ENCODE measurements around the gene RPP14. TPM values are rescaled to one million over a fixed set of nuclear protein-coding genes. Genes with fewer than 3 reads are reported as not detected.
"Not testable (repeated sequence)": the region's sequence is repeated elsewhere in the genome, so short reads cannot be mapped to it uniquely, and the experiment has no call there.

Gene RPP14
- total RNA-seq, 1 donor from 2014 or later = 14.2 TPM

GRCh38 chr3:58260733-58261132 is 45.3 kb upstream of the RPP14 start:
- Mint-ChIP-seq H3K27ac (ENCODE audit: unreplicated experiment) (peak overlapping the region; percentile 41), H3K36me3 (ENCODE audit: low read depth) (peaks cover 12% of the 10 kb centered on the region), H3K27me3 (ENCODE audit: low read depth) (no peaks in the 10 kb centered on the region), H3K9me3 (ENCODE audit: low read depth) (no peaks in the 10 kb centered on the region), H3K4me3 (ENCODE audit: unreplicated experiment) (no peak overlapping the region), H3K4me1 (ENCODE audit: low read depth) (no peaks in the 10 kb centered on the region)
- TF ChIP-seq CTCF (IDR thresholded peaks at IDR 0.05) = no peak
- DNase-seq (ENCODE audit: low spot score) = no peak

- Mint-ChIP-seq H3K4me1 (ENCODE audit: low read depth) (no peaks in the 10 kb centered on the region), H3K36me3 (ENCODE audit: low read depth) (peaks cover 12% of the 10 kb centered on the region), H3K27me3 (ENCODE audit: low read depth) (no peaks in the 10 kb centered on the region), H3K27ac (ENCODE audit: unreplicated experiment) (no peak overlapping the region), H3K4me3 (ENCODE audit: unreplicated experiment) (no peak overlapping the region), H3K9me3 (ENCODE audit: low read depth) (no peaks in the 10 kb centered on the region)
- no peak for TF ChIP-seq CTCF (IDR thresholded peaks at IDR 0.05)
- no peak for DNase-seq (ENCODE audit: low spot score)
Measured at GRCh38 chr3:58261954-58262666, 43.9 kb upstream of the RPP14 start.

GRCh38 chr3:58266577-58266976 is 39.5 kb upstream of the RPP14 start:
- Mint-ChIP-seq H3K4me1 (ENCODE audit: low read depth) (no peaks in the 10 kb centered on the region), H3K9me3 (ENCODE audit: low read depth) (no peaks in the 10 kb centered on the region), H3K36me3 (ENCODE audit: low read depth) (peaks cover 9% of the 10 kb centered on the region), H3K27me3 (ENCODE audit: low read depth) (no peaks in the 10 kb centered on the region), H3K4me3 (ENCODE audit: unreplicated experiment) (no peak overlapping the region), H3K27ac (ENCODE audit: unreplicated experiment) (no peak overlapping the region)
- TF ChIP-seq CTCF (IDR thresholded peaks at IDR 0.05) = no peak
- no peak for DNase-seq (ENCODE audit: low spot score)

- H3K27ac Mint-ChIP-seq (ENCODE audit: unreplicated experiment); H3K4me1 Mint-ChIP-seq (ENCODE audit: low read depth); H3K9me3 Mint-ChIP-seq (ENCODE audit: low read depth); DNase-seq (ENCODE audit: low spot score); H3K4me3 Mint-ChIP-seq (ENCODE audit: unreplicated experiment); H3K27me3 Mint-ChIP-seq (ENCODE audit: low read depth): not testable (repeated sequence)
- H3K36me3 Mint-ChIP-seq (ENCODE audit: low read depth) = peaks cover 11% of the 10 kb centered on the region
Measured at GRCh38 chr3:58267543-58267942, 38.5 kb upstream of the RPP14 start.

GRCh38 chr3:58269356-58269755 is 36.7 kb upstream of the RPP14 start:
- H3K9me3 Mint-ChIP-seq (ENCODE audit: low read depth) = no peaks in the 10 kb centered on the region
- H3K27ac Mint-ChIP-seq (ENCODE audit: unreplicated experiment) = no peak overlapping the region
- H3K27me3 Mint-ChIP-seq (ENCODE audit: low read depth) = no peaks in the 10 kb centered on the region
- no peak overlapping the region for H3K4me3 Mint-ChIP-seq (ENCODE audit: unreplicated experiment)
- peaks cover 8% of the 10 kb centered on the region for H3K36me3 Mint-ChIP-seq (ENCODE audit: low read depth)
- DNase-seq (ENCODE audit: low spot score) = no peak
- no peak for TF ChIP-seq CTCF (IDR thresholded peaks at IDR 0.05)
- H3K4me1 Mint-ChIP-seq (ENCODE audit: low read depth) = peaks cover 12% of the 10 kb centered on the region

GRCh38 chr3:58270485-58270884 is 35.6 kb upstream of the RPP14 start:
- no peak overlapping the region for H3K27ac Mint-ChIP-seq (ENCODE audit: unreplicated experiment)
- TF ChIP-seq CTCF (IDR thresholded peaks at IDR 0.05) = no peak
- H3K27me3 Mint-ChIP-seq (ENCODE audit: low read depth) = no peaks in the 10 kb centered on the region
- H3K4me1 Mint-ChIP-seq (ENCODE audit: low read depth) = peaks cover 12% of the 10 kb centered on the region
- H3K36me3 Mint-ChIP-seq (ENCODE audit: low read depth) = peaks cover 12% of the 10 kb centered on the region
- no peaks in the 10 kb centered on the region for H3K9me3 Mint-ChIP-seq (ENCODE audit: low read depth)
- no peak overlapping the region for H3K4me3 Mint-ChIP-seq (ENCODE audit: unreplicated experiment)
- no peak for DNase-seq (ENCODE audit: low spot score)

All from chondrocyte (in vitro differentiated cells).